Adrenal gland (tissue), 5 donors: ENCODE results near the gene PHETA2.

Source experiments
- POLR2A ChIP-seq, 2 donors: fragments of 450-650 bp; IDR thresholded peaks; one replicate each; pipeline ENCODE4 v1.6.1; 2017; ENCODE audit warnings: antibody characterized with exemption in 2 of 2, mild to moderate bottlenecking in 2 of 2, moderate library complexity in 1 of 2
- TF ChIP-seq, protein P1 (sequence below), 6 experiments: fragments of 450-650 bp in 4 of 6; fragments of 200-600 bp in 2 of 6; sonication (generic) in 1 of 6; IDR thresholded peaks; 1 replicate in 5 of 6; 2 replicates in 1 of 6; pipeline versions ENCODE4 v1.5.1 to v1.8.0; 2016 to 2021; ENCODE audit warnings: antibody characterized with exemption in 6 of 6, mild to moderate bottlenecking in 2 of 6, moderate library complexity in 1 of 6
- donor health status: DM: no; HTN: no; CAD: no.

DNA sequence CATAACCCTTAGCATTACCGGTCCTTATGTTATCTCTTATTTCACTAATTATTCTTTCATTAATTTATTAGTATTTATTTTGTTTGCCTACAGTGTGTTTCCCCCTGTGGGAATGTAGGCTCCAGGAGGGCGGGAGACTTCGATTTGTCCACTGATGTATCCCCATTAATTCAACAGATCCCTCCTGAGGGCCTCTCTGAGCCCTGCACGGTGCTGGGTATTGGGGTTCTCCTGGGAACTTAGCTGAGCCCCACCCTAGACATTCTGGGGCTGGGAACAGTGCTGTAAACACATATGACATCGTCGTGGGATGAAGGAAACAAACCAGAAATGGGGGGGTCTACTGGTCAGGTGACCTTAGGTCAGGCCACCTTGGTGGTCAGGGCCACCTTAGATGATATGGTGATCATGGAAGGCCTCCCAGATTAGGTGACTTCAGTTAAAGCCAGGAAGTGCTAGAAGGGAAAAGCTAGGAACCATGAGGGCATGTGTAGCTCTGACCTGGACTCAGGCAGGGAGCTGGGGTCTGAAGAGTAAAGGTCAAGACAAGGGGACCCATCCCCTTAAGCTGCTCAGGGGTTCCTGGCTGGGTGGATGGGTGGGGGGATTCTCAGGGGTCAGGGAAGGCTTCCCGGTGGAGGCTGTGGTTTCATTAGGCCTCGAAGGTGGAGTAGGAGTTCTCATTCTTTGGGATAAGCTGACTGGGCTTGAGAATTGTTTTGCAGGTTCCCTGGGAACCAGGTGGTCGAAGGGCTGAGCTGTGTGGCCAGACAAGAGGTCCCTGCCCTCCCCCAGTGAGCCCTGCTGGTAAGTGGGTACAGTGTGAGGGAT, 1.0 kb downstream of the PHETA2 start:
- TF ChIP-seq, protein P1, sequence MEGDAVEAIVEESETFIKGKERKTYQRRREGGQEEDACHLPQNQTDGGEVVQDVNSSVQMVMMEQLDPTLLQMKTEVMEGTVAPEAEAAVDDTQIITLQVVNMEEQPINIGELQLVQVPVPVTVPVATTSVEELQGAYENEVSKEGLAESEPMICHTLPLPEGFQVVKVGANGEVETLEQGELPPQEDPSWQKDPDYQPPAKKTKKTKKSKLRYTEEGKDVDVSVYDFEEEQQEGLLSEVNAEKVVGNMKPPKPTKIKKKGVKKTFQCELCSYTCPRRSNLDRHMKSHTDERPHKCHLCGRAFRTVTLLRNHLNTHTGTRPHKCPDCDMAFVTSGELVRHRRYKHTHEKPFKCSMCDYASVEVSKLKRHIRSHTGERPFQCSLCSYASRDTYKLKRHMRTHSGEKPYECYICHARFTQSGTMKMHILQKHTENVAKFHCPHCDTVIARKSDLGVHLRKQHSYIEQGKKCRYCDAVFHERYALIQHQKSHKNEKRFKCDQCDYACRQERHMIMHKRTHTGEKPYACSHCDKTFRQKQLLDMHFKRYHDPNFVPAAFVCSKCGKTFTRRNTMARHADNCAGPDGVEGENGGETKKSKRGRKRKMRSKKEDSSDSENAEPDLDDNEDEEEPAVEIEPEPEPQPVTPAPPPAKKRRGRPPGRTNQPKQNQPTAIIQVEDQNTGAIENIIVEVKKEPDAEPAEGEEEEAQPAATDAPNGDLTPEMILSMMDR (IDR thresholded peaks at IDR 0.05), result no peak
- TF ChIP-seq POLR2A (IDR thresholded peaks at IDR 0.05), result no peak
